GM18498 (cell line): ENCODE results near the gene CDKN2D.

ENCODE experiments used
- ATAC-seq: cut with Tn5 transposase; IDR thresholded peaks from one replicate; pipeline ENCODE4 v1.9.1; 2021; ENCODE audit warnings: mild to moderate bottlenecking, moderate library complexity; ENCODE audit not compliant: unreplicated experiment

CDKN2D gene

GRCh38 chr19:10521461-10522171 is 47.2 kb downstream of the CDKN2D start:
- ATAC-seq = no peak

GRCh38 chr19:10520652-10521318 is 48.0 kb downstream of the CDKN2D start:
- no peak for ATAC-seq

GRCh38 chr19:10519421-10519820 is 49.4 kb downstream of the CDKN2D start:
- ATAC-seq = no peak

- ATAC-seq = no peak
Observed at GRCh38 chr19:10518444-10519361, 50.1 kb downstream of the CDKN2D start.

GRCh38 chr19:10517760-10518443 is 50.9 kb downstream of the CDKN2D start:
- no peak for ATAC-seq

- ATAC-seq = no peak
Observed at GRCh38 chr19:10517361-10517759, 51.4 kb downstream of the CDKN2D start, which contains the start of gene S1PR5. Gene S1PR5, minus strand, starts transcription at chr19:10517447. Its CDS starts 2,436 bp downstream, at chr19:10515011.

- ATAC-seq = no peak
Observed at GRCh38 chr19:10516671-10517286, 52.0 kb downstream of the CDKN2D start.
